GM10248 (cell line): ENCODE results near the gene OBSCN.

ENCODE experiments used
- CTCF ChIA-PET: fragments of 300-600 bp; sonication (Branson Sonifier 250); formaldehyde crosslinking; extraction: SDS; loops from one replicate; lab custom pipeline; 2021; ENCODE audit warnings: antibody characterized with exemption; lab: Yijun Ruan, JAX
- POLR2A ChIA-PET: fragments of 350-650 bp; sonication (Branson Sonifier 250); formaldehyde crosslinking; extraction: SDS; loops from one replicate; lab custom pipeline; 2020; ENCODE audit warnings: antibody characterized with exemption; lab: Yijun Ruan, JAX
- DNase-seq: peaks from one replicate; pipeline ENCODE4 v3.0.0; 2012; ENCODE audit errors: extremely low spot score
- CTCF ChIP-seq: IDR thresholded peaks from 2 replicates; pipeline ENCODE4 v1.5.1; 2012; ENCODE audit warnings: mild to moderate bottlenecking, low read depth; ENCODE audit errors: extremely low read depth, missing control alignments, control extremely low read depth

Gene OBSCN

GRCh38 chr1:228282329-228283042 is 74.6 kb downstream of the OBSCN start:
- ChIA-PET POLR2A (no interaction called here), CTCF (interaction anchor here (0.9 kb wide), 1 partner anchor 68 kb away, joined by 4 read pairs; no protein-coding TSS in a partner anchor)
- DNase-seq, result no peak
- TF ChIP-seq CTCF, result no peak

- TF ChIP-seq CTCF, result no peak
- POLR2A ChIA-PET, result no interaction called here
- no peak for DNase-seq
- CTCF ChIA-PET, result interaction anchor here (0.9 kb wide), 1 partner anchor 68 kb away, joined by 4 read pairs; no protein-coding TSS in a partner anchor
Measured at GRCh38 chr1:228283043-228283371, 75.2 kb downstream of the OBSCN start.

GRCh38 chr1:228283476-228284147 is 75.8 kb downstream of the OBSCN start:
- POLR2A ChIA-PET, result no interaction called here
- DNase-seq, result no peak
- TF ChIP-seq CTCF, result no peak
- CTCF ChIA-PET, result no interaction called here

GRCh38 chr1:228284148-228284495 is 76.3 kb downstream of the OBSCN start:
- no peak for TF ChIP-seq CTCF
- CTCF ChIA-PET, result no interaction called here
- POLR2A ChIA-PET, result no interaction called here
- DNase-seq, result no peak

GRCh38 chr1:228284521-228284920 is 76.7 kb downstream of the OBSCN start:
- POLR2A ChIA-PET, result no interaction called here
- no peak for TF ChIP-seq CTCF
- CTCF ChIA-PET, result no interaction called here
- no peak for DNase-seq

GRCh38 chr1:228285661-228286504 is 78.0 kb downstream of the OBSCN start:
- no peak for DNase-seq
- TF ChIP-seq CTCF, result no peak
- ChIA-PET POLR2A (no interaction called here), CTCF (no interaction called here)
